Left lobe of liver (tissue), 2 donors: ENCODE measurements around the gene SPOCK2. TPM values are rescaled to one million over a fixed set of nuclear protein-coding genes. Genes with fewer than 3 reads are reported as not detected.
A peak's percentile ranks its signal among the peaks of the same experiment; 100 is the strongest.
"Not testable (repeated sequence)": the region's sequence is repeated elsewhere in the genome, so short reads cannot be mapped to it uniquely, and the experiment has no call there.

ENCODE experiments used
- ATAC-seq: fragments of 200-7000 bp; cut with Tn5 transposase; one replicate; pipeline ENCODE4 v1.9.1; 2020; ENCODE audit warnings: mild to moderate bottlenecking, moderate library complexity
- DNase-seq: peaks from one replicate; pipeline ENCODE4 v3.0.0-alpha.2; 2020; ENCODE audit warnings: low spot score
- total RNA-seq: library from RNA; stranded (reverse); gene quantifications from one replicate; pipeline ENCODE4 v1.2.1, GENCODE V29; 2021
- donor health status: DM: no; HTN: no; CAD: no; lungs with moderate emphysema.
- donor health status: DM: no; HTN: yes; CAD: no.

SPOCK2 gene
- total RNA-seq = 1.6 TPM

GRCh38 chr10:72087969-72088888 is at the start of gene SPOCK2:
Gene SPOCK2, minus strand, starts transcription at chr10:72088551. Its CDS starts 223 bp downstream, at chr10:72088328.
- peak; percentile 33 for ATAC-seq
- DNase-seq = no peak

- ATAC-seq (no peak), DNase-seq (no peak)
Observed at GRCh38 chr10:72137583-72137982, 49.2 kb upstream of the SPOCK2 start.

DNA sequence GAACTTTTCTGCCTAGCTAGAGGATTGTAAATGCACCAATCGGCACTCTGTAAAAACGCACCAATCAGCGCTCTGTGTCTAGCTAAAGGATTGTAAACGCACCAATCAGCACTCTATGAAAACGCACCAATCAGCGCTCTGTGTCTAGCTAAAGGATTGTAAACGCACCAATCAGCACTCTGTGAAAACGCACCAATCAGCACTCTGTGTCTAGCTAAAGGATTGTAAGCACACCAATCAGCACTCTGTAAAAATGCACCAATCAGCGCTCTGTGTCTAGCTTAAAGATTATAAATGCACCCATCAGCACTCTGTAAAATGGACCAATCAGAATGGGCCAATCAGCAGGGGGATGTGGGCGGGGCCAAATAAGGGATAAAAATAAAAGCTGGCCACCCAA is 47.9 kb upstream of the SPOCK2 start:
- not testable (repeated sequence) for DNase-seq, ATAC-seq

- no peak for ATAC-seq
- no peak for DNase-seq
Observed at GRCh38 chr10:72134785-72135767, 46.7 kb upstream of the SPOCK2 start.

- peak; percentile 30 for ATAC-seq
Observed at GRCh38 chr10:72133517-72133916, 45.2 kb upstream of the SPOCK2 start.

DNA sequence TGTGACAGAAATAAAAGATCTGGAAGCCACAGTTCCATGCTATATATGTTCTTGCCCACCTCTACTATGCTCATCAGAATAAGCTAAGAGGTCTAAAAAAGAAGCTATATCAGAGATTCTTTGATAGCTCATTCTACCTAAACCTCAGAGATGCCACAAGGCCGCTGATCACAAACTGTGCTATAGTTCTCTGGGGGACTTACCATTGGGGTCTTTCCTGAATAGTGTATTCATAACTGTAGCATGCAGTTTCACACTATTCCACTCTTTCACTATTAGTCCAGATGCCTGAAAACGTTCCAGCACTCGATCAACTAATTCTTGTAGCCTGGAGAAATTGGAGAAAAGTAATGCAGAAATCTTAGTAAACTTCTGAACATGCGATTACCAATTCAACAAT is 44.5 kb upstream of the SPOCK2 start:
- no peak for DNase-seq
- no peak for ATAC-seq

More at GRCh38 chr10:72133517-72133916, 45.2 kb upstream of the SPOCK2 start:
- no peak for DNase-seq

GRCh38 chr10:72127571-72127970 is 39.2 kb upstream of the SPOCK2 start:
- ATAC-seq (no peak), DNase-seq (no peak)

GRCh38 chr10:72126872-72127232 is 38.5 kb upstream of the SPOCK2 start:
- DNase-seq (no peak), ATAC-seq (peak; percentile 33)

DNA sequence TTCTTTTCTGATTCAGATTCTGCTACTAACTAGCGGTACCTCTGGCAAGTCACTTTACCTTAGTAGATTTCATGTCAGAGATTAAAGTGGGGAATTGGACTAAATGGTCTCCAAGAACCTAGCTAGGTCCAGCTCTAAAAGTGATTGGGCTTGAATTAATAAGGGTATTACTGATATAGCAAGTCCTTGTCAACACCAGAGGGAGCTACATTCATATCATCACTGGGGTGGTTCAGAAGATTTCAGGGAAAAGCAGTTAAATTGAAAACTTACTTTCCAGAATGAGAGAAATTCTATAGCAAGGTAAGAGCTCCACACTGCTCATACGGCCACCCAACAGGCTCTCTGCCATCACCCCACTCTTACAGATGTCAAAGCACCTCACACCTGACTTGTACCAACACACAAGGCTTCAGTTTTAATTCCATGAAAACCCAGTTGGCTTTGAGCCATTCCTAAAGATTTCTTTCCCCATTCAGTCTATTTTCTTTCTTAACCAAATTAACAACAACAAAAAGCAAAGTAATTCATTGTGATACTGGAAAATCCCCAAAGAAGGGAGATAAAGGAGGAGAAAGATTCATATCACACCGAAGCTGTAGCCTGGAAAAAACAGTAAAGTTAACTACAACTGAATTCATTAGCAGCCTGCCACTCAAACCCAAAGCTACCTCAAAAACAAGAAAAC is 38.0 kb upstream of the SPOCK2 start:
- ATAC-seq (peak; percentile 90), DNase-seq (no peak)

DNA sequence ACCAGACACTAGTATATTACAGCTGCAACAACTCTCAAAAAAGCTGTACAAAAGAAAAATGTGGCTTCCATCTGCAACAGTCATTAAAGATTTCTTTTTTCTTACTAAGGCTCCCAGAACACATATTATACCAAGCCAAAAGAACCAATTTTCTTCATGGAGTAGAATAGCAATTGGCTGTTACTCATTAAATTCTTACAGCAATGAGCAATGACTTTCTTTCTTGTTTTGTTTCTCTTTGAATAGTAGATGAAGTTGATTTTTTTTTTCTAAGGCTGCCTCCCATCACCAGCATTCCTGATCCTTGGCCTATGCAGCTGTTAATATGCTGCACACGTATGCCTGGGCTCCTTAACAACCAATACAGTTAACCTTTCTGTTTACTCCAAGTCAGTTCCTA is 36.6 kb upstream of the SPOCK2 start:
- ATAC-seq = no peak
- DNase-seq = no peak

- ATAC-seq (no peak), DNase-seq (no peak)
Observed at GRCh38 chr10:72124381-72124780, 36.0 kb upstream of the SPOCK2 start.

DNA sequence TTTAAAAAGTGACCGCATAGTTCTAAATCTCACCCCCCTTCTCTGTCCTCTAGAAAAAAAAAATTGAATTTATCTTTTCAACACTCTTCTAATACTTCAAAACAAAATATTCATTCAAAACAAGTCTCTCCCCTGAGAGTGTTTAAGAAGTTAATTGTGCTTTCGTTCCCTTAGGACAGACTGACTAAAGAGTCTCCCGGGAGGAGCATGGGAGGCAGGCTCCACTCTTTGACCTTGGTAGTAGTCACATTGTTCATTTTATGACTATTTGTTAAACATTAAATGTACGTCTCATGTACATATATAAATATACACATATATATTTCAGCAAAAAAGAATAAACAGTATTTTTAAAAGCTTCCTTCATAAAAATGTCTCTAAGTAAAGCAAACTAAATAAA is 35.3 kb upstream of the SPOCK2 start:
- ATAC-seq (no peak), DNase-seq (no peak)

- ATAC-seq (no peak), DNase-seq (no peak)
Observed at GRCh38 chr10:72122221-72122620, 33.9 kb upstream of the SPOCK2 start.

DNA sequence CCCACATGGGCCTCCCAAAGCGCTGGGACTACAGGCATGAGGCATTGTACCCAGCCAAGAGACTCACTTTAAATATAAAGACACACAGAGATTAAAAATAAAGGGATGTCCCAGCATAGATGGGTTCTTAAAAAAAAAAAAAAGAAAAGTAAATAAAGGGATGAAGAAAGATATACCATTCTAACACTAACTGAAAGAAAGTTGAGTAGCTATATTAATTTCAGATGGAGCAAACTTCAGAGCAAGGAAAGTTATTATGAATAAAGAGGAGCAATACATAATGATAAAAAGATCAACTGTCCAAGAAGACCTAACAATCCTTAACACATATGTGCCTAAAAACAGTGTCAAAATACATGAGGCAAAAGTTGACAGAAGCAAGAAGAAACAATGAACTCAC is 33.0 kb upstream of the SPOCK2 start:
- no peak for ATAC-seq
- no peak for DNase-seq

GRCh38 chr10:72116372-72116771 is 28.0 kb upstream of the SPOCK2 start:
- no peak for ATAC-seq
- DNase-seq = no peak

DNA sequence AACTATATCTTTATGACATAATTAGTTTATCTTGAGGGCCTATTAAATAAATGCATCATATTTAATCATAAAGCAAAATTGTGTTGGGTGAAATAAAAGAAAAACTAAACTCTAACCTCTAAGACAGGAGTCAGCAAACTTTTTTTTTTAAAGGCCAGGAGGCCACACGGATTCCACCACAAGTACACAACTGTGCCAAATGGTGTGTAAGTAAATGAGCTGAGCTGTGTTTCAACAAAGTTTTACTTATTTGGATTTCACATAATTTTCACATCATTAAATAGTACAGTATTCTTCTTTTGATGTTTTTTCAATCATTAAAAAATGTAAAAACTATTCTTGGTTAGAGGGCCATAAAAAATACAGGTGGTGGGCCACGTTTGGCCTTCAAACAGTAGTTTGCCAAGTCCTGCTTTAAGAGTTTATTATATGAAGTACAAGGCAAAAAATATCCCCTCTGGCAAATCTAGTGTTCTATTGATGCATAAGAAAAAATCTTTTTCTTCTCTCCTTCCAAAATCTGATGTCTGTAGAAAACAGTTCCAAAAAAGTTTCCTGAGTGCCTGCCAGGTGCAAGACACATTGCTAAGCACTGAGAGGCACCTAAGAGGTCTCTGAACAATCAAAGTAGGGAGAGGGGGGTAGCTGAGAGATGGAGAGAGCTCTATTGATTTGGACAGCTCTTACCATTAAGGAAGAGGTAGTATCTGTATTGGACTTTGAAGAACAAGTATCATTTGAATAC is 26.5 kb upstream of the SPOCK2 start:
- ATAC-seq (no peak), DNase-seq (no peak)

DNA sequence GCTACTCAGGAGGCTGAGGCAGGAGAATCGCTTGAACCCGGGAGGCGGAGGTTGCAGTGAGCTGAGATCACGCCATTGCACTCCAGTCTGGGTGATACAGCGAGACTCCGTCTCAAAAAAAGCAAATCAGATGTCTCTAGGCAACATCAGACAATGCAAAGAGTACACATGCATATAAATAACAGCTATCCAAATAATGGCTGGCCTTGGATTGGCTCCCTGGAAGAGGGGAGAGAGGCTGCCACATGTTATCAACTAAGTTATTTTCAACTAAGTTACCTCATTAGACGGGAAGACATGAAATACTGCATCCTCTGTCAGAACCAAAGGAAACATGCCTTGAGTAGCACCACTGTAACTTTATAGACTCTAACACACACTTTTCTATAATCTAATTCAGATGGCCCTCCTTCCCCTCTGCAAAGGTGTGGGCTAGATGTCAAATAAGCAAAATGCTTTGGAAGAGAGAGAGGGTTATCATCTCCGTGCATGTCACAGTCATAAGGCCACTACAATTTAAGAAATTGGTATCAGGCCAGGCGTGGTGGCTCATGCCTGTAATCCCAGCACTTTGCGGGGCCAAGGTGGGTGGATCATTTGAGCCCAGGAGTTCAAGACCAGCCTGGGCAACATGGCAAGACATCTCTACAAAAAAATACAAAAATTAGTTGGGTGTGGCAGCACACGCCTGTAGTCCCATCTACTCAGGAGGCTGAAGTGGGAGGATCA is 22.5 kb upstream of the SPOCK2 start:
- no peak for DNase-seq

GRCh38 chr10:72109636-72110157 is 21.3 kb upstream of the SPOCK2 start:
- no peak for ATAC-seq

More for the DNA sequence above, 22.5 kb upstream of the SPOCK2 start:
- ATAC-seq = no peak

More at GRCh38 chr10:72109636-72110157, 21.3 kb upstream of the SPOCK2 start:
- DNase-seq = no peak
